Suppressor macrophage treated with lipopolysaccharide for 1 hour (primary cell): Measurements from ENCODE around the gene P3R3URF.
A peak's percentile ranks its signal among the peaks of the same experiment; 100 is the strongest.

ENCODE experiments used
- DNase-seq, 3 donors: peaks; one replicate each; pipeline ENCODE4 v3.0.0-alpha.2; 2020 to 2022

The P3R3URF gene

GRCh38 chr1:46172321-46172720 lies 4.0 kb downstream of the P3R3URF start:
- no peak for DNase-seq

GRCh38 chr1:46171871-46172270 lies 4.4 kb downstream of the P3R3URF start:
- no peak for DNase-seq

GRCh38 chr1:46171351-46171750 lies 4.9 kb downstream of the P3R3URF start:
- no peak for DNase-seq

GRCh38 chr1:46169811-46170454 lies 6.4 kb downstream of the P3R3URF start:
- DNase-seq: no peak

GRCh38 chr1:46168477-46168876 lies 7.8 kb downstream of the P3R3URF start:
- peak; percentile 40 to 61 (median 59) for DNase-seq

GRCh38 chr1:46166521-46167462 lies 9.5 kb downstream of the P3R3URF start:
- DNase-seq: peak in 1 of 3 donors; percentile 26

GRCh38 chr1:46160212-46160611 lies 16.1 kb downstream of the P3R3URF start:
- DNase-seq: no peak

- DNase-seq: no peak
Measured at GRCh38 chr1:46159516-46159915, 16.8 kb downstream of the P3R3URF start.

- no peak for DNase-seq
Measured at GRCh38 chr1:46158312-46159281, 17.7 kb downstream of the P3R3URF start.

- DNase-seq: no peak
Measured at GRCh38 chr1:46157916-46158311, 18.4 kb downstream of the P3R3URF start.

GRCh38 chr1:46153732-46154131 lies 22.6 kb downstream of the P3R3URF start:
- DNase-seq: no peak

GRCh38 chr1:46153228-46153627 lies 23.1 kb downstream of the P3R3URF start:
- no peak for DNase-seq

GRCh38 chr1:46152016-46152415 lies 24.3 kb downstream of the P3R3URF start:
- DNase-seq: peak; percentile 52 to 61 (median 56)

GRCh38 chr1:46150085-46150484 lies 26.2 kb downstream of the P3R3URF start:
- no peak for DNase-seq

- no peak for DNase-seq
Measured at GRCh38 chr1:46148318-46148717, 28.0 kb downstream of the P3R3URF start.

- DNase-seq: no peak
Measured at GRCh38 chr1:46137916-46138315, 38.4 kb downstream of the P3R3URF start.

GRCh38 chr1:46136711-46137110 lies 39.6 kb downstream of the P3R3URF start:
- DNase-seq: no peak

- peak; percentile 55 to 85 (median 64) for DNase-seq
Measured at GRCh38 chr1:46134660-46135331, 41.5 kb downstream of the P3R3URF start.

- no peak for DNase-seq
Measured at GRCh38 chr1:46133781-46134350, 42.4 kb downstream of the P3R3URF start.

- DNase-seq: peak in 1 of 3 donors; percentile 69
Measured at GRCh38 chr1:46133181-46133658, 43.1 kb downstream of the P3R3URF start.

GRCh38 chr1:46132529-46133180 lies 43.6 kb downstream of the P3R3URF start, which contains the start of gene PIK3R3:
PIK3R3 (minus strand) TSS chr1:46132629; CDS start chr1:46131952, 677 bp downstream.
- peak; percentile 99 for DNase-seq
